IMR-90 (cell line): ENCODE results near the gene MRTO4. TPM values are rescaled to one million over a fixed set of nuclear protein-coding genes. Genes with fewer than 3 reads are reported as not detected.

Experiments
- ATAC-seq: fragments of 200-7000 bp; cut with Tn5 transposase; 2 replicates; pipeline ENCODE4 v1.9.1; 2020; ENCODE audit warnings: low read depth, mild to moderate bottlenecking, moderate library complexity
- BruUV-seq: library from RNA; stranded (reverse); fragments of 400-500 nt; replicated peaks from 2 replicates; lab custom pipeline; 2021; lab: Mats Ljungman, UMichigan
- CTCF ChIA-PET: fragments of 300-600 bp; formaldehyde crosslinking; extraction: SDS; loops from one replicate; lab custom pipeline; 2021; ENCODE audit warnings: antibody characterized with exemption; lab: Yijun Ruan, JAX
- POLR2A ChIA-PET: fragments of 300-600 bp; sonication (Branson Sonifier 250); formaldehyde crosslinking; loops from one replicate; lab custom pipeline; 2022; ENCODE audit warnings: antibody characterized with exemption; ENCODE audit not compliant: unreplicated experiment; lab: Charles Lee
- DNase-seq: peaks from one replicate; pipeline ENCODE4 v3.0.0; 2013
- H2AFZ ChIP-seq: replicated peaks from 2 replicates; pipeline ENCODE3; 2013; ENCODE audit warnings: low read length, mild to moderate bottlenecking; ENCODE audit not compliant: poor library complexity
- H2AK5ac ChIP-seq: 2 replicates; pipeline ENCODE4 v1.6.1; 2013; ENCODE audit warnings: low read depth, low read length, inconsistent platforms
- H2AK9ac ChIP-seq: replicated peaks from 2 replicates; pipeline ENCODE3; 2013; ENCODE audit warnings: mild to moderate bottlenecking, low read depth, low read length, moderate library complexity; ENCODE audit not compliant: poor library complexity
- H2BK120ac ChIP-seq: 2 replicates; pipeline ENCODE4 v1.6.1; 2013; ENCODE audit warnings: low read depth, low read length, inconsistent platforms
- H2BK15ac ChIP-seq: 3 replicates; pipeline ENCODE4 v1.6.1; 2013; ENCODE audit warnings: low read depth, low read length, inconsistent platforms
- H2BK20ac ChIP-seq: 2 replicates; pipeline ENCODE4 v1.6.1; 2013; ENCODE audit warnings: low read depth, mild to moderate bottlenecking, inconsistent platforms, low read length, moderate library complexity
- H2BK5ac ChIP-seq: 2 replicates; pipeline ENCODE4 v1.6.1; 2013; ENCODE audit warnings: mild to moderate bottlenecking, low read depth, low read length, inconsistent platforms; ENCODE audit not compliant: poor library complexity, severe bottlenecking
- H3K14ac ChIP-seq: replicated peaks from 2 replicates; pipeline ENCODE4 v1.6.1; 2013; ENCODE audit warnings: low read depth, low read length, inconsistent platforms
- H3K18ac ChIP-seq: 2 replicates; pipeline ENCODE4 v1.6.1; 2013; ENCODE audit warnings: low read depth, low read length, control low read depth
- H3K23ac ChIP-seq: 2 replicates; pipeline ENCODE4 v1.6.1; 2013; ENCODE audit warnings: low read depth, low read length, inconsistent platforms
- H3K27ac ChIP-seq: 2 replicates; pipeline ENCODE4 v1.5.1; 2013; ENCODE audit warnings: mild to moderate bottlenecking, control low read depth, low read length; ENCODE audit not compliant: insufficient read depth
- H3K27me3 ChIP-seq: 2 replicates; pipeline ENCODE4 v1.6.1; 2013; ENCODE audit warnings: low read length; ENCODE audit not compliant: control insufficient read depth, insufficient read depth
- H3K36me3 ChIP-seq: 2 replicates; pipeline ENCODE4 v1.6.1; 2013; ENCODE audit warnings: low read length, mixed read lengths; ENCODE audit not compliant: control insufficient read depth, insufficient read depth
- H3K4ac ChIP-seq: 2 replicates; pipeline ENCODE4 v1.6.1; 2013; ENCODE audit warnings: low read depth, low read length, inconsistent platforms
- H3K4me1 ChIP-seq: 2 replicates; pipeline ENCODE4 v1.6.1; 2013; ENCODE audit warnings: low read length, mixed read lengths; ENCODE audit not compliant: control insufficient read depth, insufficient read depth
- H3K4me2 ChIP-seq: 2 replicates; pipeline ENCODE4 v1.6.1; 2013; ENCODE audit warnings: low read depth, mild to moderate bottlenecking, control low read depth, low read length, moderate library complexity
- H3K4me3 ChIP-seq: 2 replicates; pipeline ENCODE4 v1.5.1; 2013; ENCODE audit warnings: low read depth, mild to moderate bottlenecking, control low read depth, low read length, moderate library complexity; ENCODE audit not compliant: insufficient read depth
- H3K56ac ChIP-seq: 2 replicates; pipeline ENCODE4 v1.6.1; 2013; ENCODE audit warnings: low read length, inconsistent platforms; ENCODE audit not compliant: insufficient read depth; ENCODE audit errors: extremely low read depth
- H3K79me1 ChIP-seq, 2 experiments: 2 replicates each; pipeline ENCODE4 v1.6.1; 2013; ENCODE audit warnings: low read length in 2 of 2, inconsistent platforms in 1 of 2, low read depth in 1 of 2
- H3K9ac ChIP-seq: 2 replicates; pipeline ENCODE4 v1.6.1; 2013; ENCODE audit warnings: low read depth, low read length, control low read depth
- H3K9me1 ChIP-seq: 2 replicates; pipeline ENCODE4 v1.6.1; 2013; ENCODE audit warnings: low read length, inconsistent platforms; ENCODE audit not compliant: insufficient read depth
- H3K9me3 ChIP-seq: 2 replicates; pipeline ENCODE4 v1.6.1; 2013; ENCODE audit warnings: low read length; ENCODE audit not compliant: control insufficient read depth, insufficient read depth
- H4K20me1 ChIP-seq: 2 replicates; pipeline ENCODE4 v1.6.1; 2013; ENCODE audit warnings: low read length, inconsistent platforms; ENCODE audit not compliant: insufficient read depth
- H4K5ac ChIP-seq: 2 replicates; pipeline ENCODE4 v1.6.1; 2013; ENCODE audit warnings: mild to moderate bottlenecking, low read depth, low read length, control low read depth
- H4K8ac ChIP-seq, 2 experiments: 2 replicates each; pipeline ENCODE4 v1.6.1; 2013; ENCODE audit warnings: low read depth in 2 of 2, low read length in 2 of 2, control low read depth in 1 of 2, inconsistent platforms in 1 of 2
- H4K91ac ChIP-seq: 2 replicates; pipeline ENCODE4 v1.6.1; 2013; ENCODE audit warnings: low read depth, low read length, inconsistent platforms; ENCODE audit not compliant: insufficient read depth
- CEBPB ChIP-seq: IDR thresholded peaks from 2 replicates; pipeline ENCODE4 v1.6.1; 2012; ENCODE audit warnings: low read depth, low read length, improper control_type of control experiment
- FOS ChIP-seq: fragments of 150-350 bp; IDR thresholded peaks from 2 replicates; pipeline ENCODE4 v1.6.1; 2016; ENCODE audit warnings: low read depth, low read length
- MAZ ChIP-seq: IDR thresholded peaks from 2 replicates; pipeline ENCODE4 v1.6.1; 2012; ENCODE audit warnings: low read depth, mild to moderate bottlenecking, low read length, improper control_type of control experiment, moderate library complexity, borderline replicate concordance
- POLR2A ChIP-seq: IDR thresholded peaks from 2 replicates; pipeline ENCODE4 v1.6.1; 2012; ENCODE audit warnings: mild to moderate bottlenecking, low read depth, low read length
- WGBS, 2 experiments: methylation state at CpG; one replicate each; pipeline versions ENCODE4 v1.1.5 to v1.1.7; 2013; ENCODE audit warnings: missing lambda C conversion rate in 2 of 2; ENCODE audit not compliant: insufficient read length in 1 of 2; ENCODE audit errors: extremely low coverage in 2 of 2; 5-methylcytosine and 5-hydroxymethylcytosine counted together
- dilution Hi-C: fragments of 300-500 bp; cut with HindIII; formaldehyde crosslinking; loops from one replicate; pipeline ENCODE4 v1.14.3; 2018; ENCODE audit warnings: low sequenced_read_pairs; ENCODE audit not compliant: unreplicated experiment
- in situ Hi-C: fragments of 300-500 bp; cut with MboI; formaldehyde crosslinking; loops from 3 replicates; pipeline ENCODE4 v1.14.3; 2019; ENCODE audit warnings: low sequenced_read_pairs, inconsistent platforms, mixed read lengths
- intact Hi-C: fragments of 100-400 bp; cut with micrococcal nuclease; formaldehyde crosslinking; loops from 2 replicates; pipeline ENCODE4 v1.10.0; 2022
- polyA plus RNA-seq, 3 experiments: library from polyadenylated mRNA; depleted of rRNA; stranded (reverse); fragments of >200 nt; gene quantifications; 2 replicates each; pipeline ENCODE4 v1.2.3, GENCODE V29; 2012; ENCODE audit warnings: low replicate concordance in 1 of 3
- total RNA-seq: library from RNA; depleted of rRNA; stranded (reverse); fragments of >200 nt; gene quantifications from 2 replicates; pipeline ENCODE4 v1.2.3, GENCODE V29; 2012
- TF ChIP-seq, protein P1 (sequence below): conservative IDR thresholded peaks from 2 replicates; pipeline ENCODE4 v1.5.1; 2012; ENCODE audit warnings: mild to moderate bottlenecking, low read depth, low read length, improper control_type of control experiment

The MRTO4 gene
- total and polyA plus RNA-seq, 2 of the 4 experiments (the other 2 are of a cell fraction): 48.0 to 58.1 TPM

DNA sequence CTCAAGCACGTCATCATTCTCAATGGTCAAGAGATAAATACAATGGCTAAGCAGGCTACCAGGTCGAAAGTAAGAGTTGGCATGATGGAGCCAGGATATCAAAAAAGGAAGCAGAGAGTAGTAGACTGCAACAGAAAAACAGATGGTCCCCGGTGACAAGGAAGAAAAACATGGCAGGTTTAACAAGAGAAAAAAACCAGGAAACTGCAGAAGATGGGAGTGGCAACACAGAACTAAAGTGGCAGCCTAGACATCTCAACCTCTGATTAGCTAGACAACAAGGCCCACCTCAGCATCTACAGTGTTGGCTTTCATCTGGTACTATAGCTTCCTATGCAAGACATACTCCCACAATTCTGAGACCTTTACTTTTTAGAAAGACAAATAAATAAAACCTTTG lies 44.7 kb upstream of the MRTO4 start:
- peaks cover 9 to 53% of the 10 kb centered on the region in 2 experiments; a peak in 3 of 4 replicates for H3K79me1 ChIP-seq
- intact Hi-C loops: no loop called here
- no peaks in the 10 kb centered on the region for H3K9me3 ChIP-seq
- no peak overlapping the region for H4K91ac ChIP-seq
- H3K9me1 ChIP-seq: peaks cover 10% of the 10 kb centered on the region
- CTCF ChIA-PET: no interaction called here
- no peak overlapping the region for H3K4me3 ChIP-seq
- no TSS peak for BruUV-seq
- in situ Hi-C loops: no loop called here
- no peak overlapping the region for H2BK120ac ChIP-seq
- no peak for ATAC-seq
- H3K27ac ChIP-seq: no peak overlapping the region
- no peak overlapping the region for H2AFZ ChIP-seq
- H3K14ac ChIP-seq: no peak overlapping the region
- 90% methylated on average over 2 of the region's 3 CpGs; no CpG with 5 or more reads in 1 of the 2 experiments for WGBS, 2 experiments
- no peak for DNase-seq
- no peak overlapping the region for H3K4ac ChIP-seq
- H4K8ac ChIP-seq: no peak overlapping the region
- H3K4me2 ChIP-seq: no peak overlapping the region
- POLR2A ChIA-PET: no interaction called here
- no peak overlapping the region for H2BK20ac ChIP-seq
- no peak overlapping the region for H3K18ac ChIP-seq
- H3K4me1 ChIP-seq: peaks cover 15% of the 10 kb centered on the region
- H2BK5ac ChIP-seq: no peak overlapping the region
- no peak overlapping the region for H2AK9ac ChIP-seq
- H4K5ac ChIP-seq: no peak overlapping the region
- H2BK15ac ChIP-seq: no peak overlapping the region
- TF ChIP-seq CEBPB (no peak), POLR2A (0 out of 2 replicates have a peak, but pooled peaks have one; percentile 30), FOS (no peak), MAZ (no peak)
- TF ChIP-seq, protein P1, sequence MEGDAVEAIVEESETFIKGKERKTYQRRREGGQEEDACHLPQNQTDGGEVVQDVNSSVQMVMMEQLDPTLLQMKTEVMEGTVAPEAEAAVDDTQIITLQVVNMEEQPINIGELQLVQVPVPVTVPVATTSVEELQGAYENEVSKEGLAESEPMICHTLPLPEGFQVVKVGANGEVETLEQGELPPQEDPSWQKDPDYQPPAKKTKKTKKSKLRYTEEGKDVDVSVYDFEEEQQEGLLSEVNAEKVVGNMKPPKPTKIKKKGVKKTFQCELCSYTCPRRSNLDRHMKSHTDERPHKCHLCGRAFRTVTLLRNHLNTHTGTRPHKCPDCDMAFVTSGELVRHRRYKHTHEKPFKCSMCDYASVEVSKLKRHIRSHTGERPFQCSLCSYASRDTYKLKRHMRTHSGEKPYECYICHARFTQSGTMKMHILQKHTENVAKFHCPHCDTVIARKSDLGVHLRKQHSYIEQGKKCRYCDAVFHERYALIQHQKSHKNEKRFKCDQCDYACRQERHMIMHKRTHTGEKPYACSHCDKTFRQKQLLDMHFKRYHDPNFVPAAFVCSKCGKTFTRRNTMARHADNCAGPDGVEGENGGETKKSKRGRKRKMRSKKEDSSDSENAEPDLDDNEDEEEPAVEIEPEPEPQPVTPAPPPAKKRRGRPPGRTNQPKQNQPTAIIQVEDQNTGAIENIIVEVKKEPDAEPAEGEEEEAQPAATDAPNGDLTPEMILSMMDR: no peak
- H3K56ac ChIP-seq: no peak overlapping the region
- H2AK5ac ChIP-seq: no peak overlapping the region
- dilution Hi-C loops: no loop called here
- no peak overlapping the region for H3K23ac ChIP-seq
- H3K36me3 ChIP-seq: peaks cover 2% of the 10 kb centered on the region
- H3K9ac ChIP-seq: no peak overlapping the region
- H3K27me3 ChIP-seq: no peaks in the 10 kb centered on the region
- peaks cover 78% of the 10 kb centered on the region for H4K20me1 ChIP-seq
